Right kidney (tissue), 1 donor: ENCODE data around the gene PPARGC1A.

ENCODE experiments used
- DNase-seq: peaks from one replicate; pipeline ENCODE4 v3.0.0-alpha.2; 2016

Gene PPARGC1A

GRCh38 chr4:23911675-23912455, 22.0 kb upstream of the PPARGC1A start:
- no peak for DNase-seq

GRCh38 chr4:23909671-23910070, 19.8 kb upstream of the PPARGC1A start:
- no peak for DNase-seq

- no peak for DNase-seq
Observed at GRCh38 chr4:23906839-23907238, 17.0 kb upstream of the PPARGC1A start.

- DNase-seq, result no peak
Observed at GRCh38 chr4:23904639-23905071, 14.8 kb upstream of the PPARGC1A start.

- DNase-seq, result no peak
Observed at GRCh38 chr4:23903859-23904438, 14.1 kb upstream of the PPARGC1A start.

- no peak for DNase-seq
Observed at GRCh38 chr4:23902222-23902804, 12.5 kb upstream of the PPARGC1A start.

GRCh38 chr4:23900636-23901035, 10.8 kb upstream of the PPARGC1A start:
- no peak for DNase-seq

GRCh38 chr4:23899565-23899964, 9.7 kb upstream of the PPARGC1A start:
- DNase-seq, result no peak

- DNase-seq, result no peak
Observed at GRCh38 chr4:23897564-23898109, 7.8 kb upstream of the PPARGC1A start.

GRCh38 chr4:23894021-23894420, 4.2 kb upstream of the PPARGC1A start:
- no peak for DNase-seq

- no peak for DNase-seq
Observed at GRCh38 chr4:23891064-23891421, 1.2 kb upstream of the PPARGC1A start.

- no peak for DNase-seq
Observed at GRCh38 chr4:23890369-23891063, 669 bp upstream of the PPARGC1A start.

GRCh38 chr4:23889391-23889790, 456 bp downstream of the PPARGC1A start:
- no peak for DNase-seq

- peak; percentile 64 for DNase-seq
Observed at GRCh38 chr4:23888421-23889319, 1.2 kb downstream of the PPARGC1A start.

GRCh38 chr4:23887989-23888388, 1.9 kb downstream of the PPARGC1A start:
- DNase-seq, result no peak

- DNase-seq, result no peak
Observed at GRCh38 chr4:23887173-23887572, 2.7 kb downstream of the PPARGC1A start.

GRCh38 chr4:23885943-23886590, 3.8 kb downstream of the PPARGC1A start:
- DNase-seq, result no peak

- no peak for DNase-seq
Observed at GRCh38 chr4:23884741-23885140, 5.1 kb downstream of the PPARGC1A start.

GRCh38 chr4:23884261-23884660, 5.6 kb downstream of the PPARGC1A start:
- DNase-seq, result no peak

- DNase-seq, result no peak
Observed at GRCh38 chr4:23882976-23883531, 6.8 kb downstream of the PPARGC1A start.
